ENCODE measurements around the gene ETV3. TPM values are rescaled to one million over a fixed set of nuclear protein-coding genes. Genes with fewer than 3 reads are reported as not detected.
A peak's percentile ranks its signal among the peaks of the same experiment; 100 is the strongest.

Gene ETV3
- total RNA-seq, 1 experiment from 2014 or later: 11.4 TPM

DNA sequence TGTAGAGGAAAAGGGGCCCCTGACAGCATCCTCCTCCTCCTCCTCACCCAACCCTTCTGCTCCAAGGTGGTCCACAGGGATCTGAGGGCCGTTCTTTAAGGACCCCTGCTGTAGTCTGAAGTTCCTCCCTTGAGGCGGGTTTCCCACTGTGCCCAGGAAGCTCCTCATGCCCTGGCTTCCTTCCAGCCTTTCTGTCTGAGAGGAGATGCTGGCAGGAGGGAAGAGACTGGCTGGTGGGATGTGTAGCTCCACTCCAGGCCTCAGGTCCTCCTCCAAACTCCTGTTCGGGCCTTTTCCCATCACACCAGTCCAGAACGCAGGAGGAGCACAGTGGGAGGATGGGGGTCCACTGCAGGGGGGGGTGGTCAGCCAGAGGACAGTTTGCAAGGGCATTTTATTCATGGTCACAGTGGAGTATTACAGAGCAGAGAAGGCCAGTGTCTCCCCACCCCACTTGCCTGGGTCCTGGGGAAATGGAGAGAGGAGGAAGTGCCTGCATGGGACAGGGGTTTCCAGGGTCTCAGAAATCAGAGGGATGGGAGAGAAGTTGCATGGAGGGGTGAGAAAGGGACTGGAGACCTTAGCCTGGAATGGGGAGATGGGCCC lies 46.4 kb downstream of the ETV3 start:
- DNase-seq (ENCODE audit: low read depth): no peak

DNA sequence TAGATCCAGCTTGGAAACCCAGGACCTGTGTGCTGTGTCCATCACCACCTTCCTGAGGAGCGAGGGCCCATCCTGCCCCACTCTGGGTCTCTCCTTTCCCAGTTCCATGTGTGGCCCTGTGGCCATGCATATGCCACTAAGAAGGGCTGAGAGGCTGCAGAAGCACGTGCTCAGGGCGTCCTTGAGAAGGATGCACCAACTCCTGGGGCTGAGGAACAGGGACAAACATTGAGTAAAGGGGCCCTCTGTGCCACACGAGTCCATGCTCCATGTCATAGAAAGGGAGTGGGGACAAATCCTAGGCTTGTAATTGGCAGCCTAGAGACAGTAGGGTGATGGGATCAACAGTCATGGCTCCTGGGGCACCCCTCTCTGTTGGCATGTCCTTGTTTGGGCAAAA lies 47.0 kb downstream of the ETV3 start:
- no peak for DNase-seq (ENCODE audit: low read depth)

DNA sequence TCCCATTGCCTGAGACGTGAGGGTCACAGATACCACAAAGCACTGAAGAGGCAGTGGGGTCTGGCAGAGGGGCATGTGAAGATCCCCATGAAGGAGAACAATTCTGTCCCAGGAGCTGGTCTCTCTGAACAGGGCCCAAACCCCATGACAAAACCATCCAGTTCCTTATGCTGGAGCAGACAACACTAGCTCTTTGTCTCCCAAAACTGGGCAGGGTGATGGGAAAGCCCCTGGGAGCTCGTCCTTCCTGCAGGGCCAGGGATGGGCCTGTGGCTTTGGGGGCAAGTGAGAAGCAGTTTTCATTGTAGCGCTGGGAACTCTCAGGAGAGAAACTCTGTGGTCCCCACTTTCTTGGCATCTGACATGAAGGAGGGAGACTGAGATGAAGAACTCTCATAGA lies 47.4 kb downstream of the ETV3 start:
- no peak for DNase-seq (ENCODE audit: low read depth)

DNA sequence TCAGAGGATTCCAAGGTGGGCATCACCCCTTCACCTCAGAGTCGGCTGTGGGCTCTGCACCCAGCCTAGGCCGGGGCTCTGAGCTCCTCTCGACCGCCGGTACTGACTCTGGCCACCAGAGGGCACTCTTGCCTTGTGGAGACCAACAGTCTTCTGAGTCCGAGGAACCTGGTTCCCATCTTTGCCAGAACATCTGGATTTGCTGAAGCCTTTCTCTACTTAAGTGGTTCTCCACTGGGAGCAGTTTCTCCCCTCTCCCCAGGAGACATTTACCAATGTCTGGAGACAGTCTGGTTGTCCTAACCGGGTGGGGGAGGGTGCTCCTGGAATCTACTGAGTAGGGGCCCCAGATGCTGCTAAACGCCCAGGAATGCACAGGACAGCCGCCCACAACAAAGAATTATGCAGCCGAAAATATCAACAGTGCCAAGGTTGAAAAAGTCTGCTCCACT lies 48.0 kb downstream of the ETV3 start:
- DNase-seq (ENCODE audit: low read depth): peak; percentile 71

DNA sequence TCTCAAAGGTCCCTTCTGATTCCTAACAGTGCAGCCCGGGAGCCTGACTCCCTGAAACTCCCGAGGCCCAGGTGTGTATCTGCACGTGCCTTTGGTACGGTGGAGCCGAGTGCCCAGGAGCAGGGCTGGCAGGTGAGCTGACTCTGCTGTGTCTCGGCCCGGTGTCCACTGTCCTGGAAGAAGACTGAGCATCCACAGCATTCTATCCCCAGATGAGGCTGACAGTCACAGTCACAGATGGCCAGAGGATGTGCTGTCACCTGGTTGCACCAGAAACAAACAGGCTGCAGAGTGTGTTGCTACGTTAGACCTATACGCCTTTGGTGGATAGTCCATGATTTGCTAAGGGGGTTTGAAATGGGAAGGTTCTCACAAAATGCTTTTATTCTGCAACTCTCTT lies 48.4 kb downstream of the ETV3 start:
- no peak for DNase-seq (ENCODE audit: low read depth)

DNA sequence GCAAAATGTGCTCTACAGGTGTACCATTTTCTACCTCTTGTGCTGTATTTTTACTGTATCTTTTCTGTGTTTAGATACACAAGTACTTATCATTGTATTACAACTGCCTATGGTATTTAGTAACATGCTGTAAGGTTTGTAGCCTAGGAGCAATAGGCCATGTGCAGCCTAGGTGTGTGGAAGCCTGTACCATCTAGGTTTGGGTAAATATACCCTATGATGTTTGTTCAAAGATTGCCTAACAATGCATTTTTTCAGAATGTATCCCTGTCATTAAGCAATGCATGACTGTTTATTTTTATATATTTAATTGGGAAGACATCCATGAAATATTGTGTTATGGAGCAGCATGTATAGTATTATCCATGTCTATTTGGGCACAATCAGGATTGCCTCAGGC lies 49.6 kb downstream of the ETV3 start:
- DNase-seq (ENCODE audit: low read depth): no peak

DNA sequence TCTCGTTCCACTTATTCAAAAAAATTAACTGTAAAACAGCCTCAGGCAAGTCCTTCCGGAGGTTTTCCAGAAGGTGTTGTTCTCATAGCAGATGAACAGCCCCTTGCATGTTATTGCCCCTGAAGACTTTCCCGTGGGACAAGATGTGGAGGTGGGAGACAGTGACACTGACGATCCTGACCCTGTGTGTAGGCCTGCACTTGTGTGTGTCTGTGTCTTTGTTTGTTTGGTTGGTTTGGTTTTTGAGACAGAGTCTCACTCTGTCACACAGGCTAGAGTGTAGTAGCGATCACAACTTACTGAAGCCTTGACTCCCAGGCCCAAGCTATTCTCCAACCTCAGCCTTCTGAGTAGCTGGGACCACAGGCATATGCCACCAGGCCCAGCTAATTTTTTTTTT lies 51.2 kb downstream of the ETV3 start:
- no peak for DNase-seq (ENCODE audit: low read depth)

DNA sequence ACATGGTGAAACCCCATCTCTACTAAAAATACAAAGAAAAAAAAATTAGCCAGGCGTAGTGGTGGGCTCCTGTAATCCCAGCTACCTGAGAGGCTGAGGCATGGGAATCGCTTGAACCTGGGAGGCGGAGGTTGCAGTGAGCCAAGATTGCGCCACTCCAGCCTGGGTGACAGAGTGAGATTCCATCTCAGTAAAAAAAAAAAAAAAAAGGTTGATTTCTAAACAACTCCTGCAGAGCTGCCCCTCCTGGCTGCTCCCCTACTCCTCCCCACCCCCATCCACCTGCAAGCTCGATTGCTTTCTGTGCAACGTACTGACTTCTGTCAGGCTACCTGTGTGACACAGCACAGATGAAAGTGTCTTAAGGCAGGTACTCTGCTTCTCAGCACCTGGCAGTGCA lies 51.9 kb downstream of the ETV3 start:
- no peak for DNase-seq (ENCODE audit: low read depth)

DNA sequence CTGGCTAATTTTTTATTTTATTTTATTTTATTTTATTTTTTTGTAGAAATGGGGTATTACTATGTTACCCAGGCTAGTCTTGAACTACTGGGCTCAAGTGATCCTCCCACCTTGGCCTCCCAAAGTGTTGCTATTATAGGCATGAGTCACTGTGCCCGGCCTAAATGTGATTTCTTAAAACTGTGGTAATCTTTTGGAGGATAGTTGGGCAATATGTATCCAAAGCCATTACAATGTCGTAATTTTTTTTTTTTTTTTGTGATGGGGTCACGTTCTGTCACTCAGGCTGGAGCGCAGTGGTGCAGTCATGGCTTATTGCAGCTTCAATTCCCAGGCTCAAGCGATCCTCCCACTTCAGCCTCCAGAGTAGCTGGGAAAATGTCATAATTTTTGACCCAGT lies 52.8 kb downstream of the ETV3 start:
- DNase-seq (ENCODE audit: low read depth): peak; percentile 31

DNA sequence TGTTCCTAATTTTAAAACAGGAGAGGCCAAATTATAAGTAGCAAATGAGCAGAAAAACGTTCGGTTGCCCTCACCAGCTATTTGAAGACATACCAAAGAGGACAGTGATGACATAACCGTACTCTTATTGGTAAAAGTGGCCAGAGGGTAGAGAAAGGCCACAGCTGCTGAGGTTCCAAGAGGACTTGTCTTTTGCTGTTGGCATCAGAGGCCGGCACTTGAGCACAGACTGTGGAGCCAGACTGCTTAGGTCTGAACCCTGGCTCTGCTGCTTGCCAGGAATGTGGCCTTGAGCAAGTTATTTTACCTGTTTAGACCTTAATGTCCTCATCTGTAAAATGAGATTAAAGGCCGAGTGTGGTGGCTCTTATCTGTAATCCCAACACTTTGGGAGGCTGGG lies 53.5 kb downstream of the ETV3 start:
- DNase-seq (ENCODE audit: low read depth): no peak

DNA sequence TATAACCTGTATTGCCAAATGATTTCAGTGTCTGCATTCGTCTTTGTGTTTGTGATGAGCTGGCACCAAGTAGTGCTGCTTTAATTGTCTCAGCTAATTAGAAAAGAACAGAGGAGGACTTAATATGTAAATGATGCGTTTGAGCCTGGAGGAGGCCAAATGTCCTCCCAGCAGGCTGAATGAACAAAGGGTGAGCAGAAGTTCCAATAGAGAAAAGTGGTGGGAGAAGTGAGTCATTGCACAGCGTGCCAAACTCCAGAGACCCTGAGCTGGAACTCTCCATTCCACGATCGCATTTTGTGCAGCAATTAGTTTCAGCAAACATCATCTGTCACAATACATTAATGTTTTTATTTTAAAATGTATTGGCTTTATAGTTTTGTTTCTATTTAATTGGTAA lies 56.5 kb downstream of the ETV3 start:
- no peak for DNase-seq (ENCODE audit: low read depth)

DNA sequence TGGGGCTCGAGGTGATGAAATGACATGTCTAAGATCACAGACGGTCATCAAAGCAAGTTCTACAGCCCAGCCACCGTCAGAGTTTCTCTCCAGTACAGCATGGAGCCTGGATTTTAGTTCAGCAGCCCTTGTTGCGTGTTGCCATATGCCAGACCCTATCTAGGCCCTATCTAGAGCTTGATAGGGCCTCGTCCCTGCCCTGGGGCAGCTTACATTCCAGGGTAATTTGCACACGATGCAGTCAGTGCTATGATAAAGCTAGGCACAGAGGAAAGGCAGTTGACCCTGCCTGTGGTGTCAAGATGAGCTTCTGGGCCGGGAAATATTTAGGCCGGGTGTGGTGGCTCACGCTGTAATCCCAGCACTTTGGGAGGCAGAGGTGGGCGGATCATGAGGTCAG lies 57.5 kb downstream of the ETV3 start:
- DNase-seq (ENCODE audit: low read depth): no peak

DNA sequence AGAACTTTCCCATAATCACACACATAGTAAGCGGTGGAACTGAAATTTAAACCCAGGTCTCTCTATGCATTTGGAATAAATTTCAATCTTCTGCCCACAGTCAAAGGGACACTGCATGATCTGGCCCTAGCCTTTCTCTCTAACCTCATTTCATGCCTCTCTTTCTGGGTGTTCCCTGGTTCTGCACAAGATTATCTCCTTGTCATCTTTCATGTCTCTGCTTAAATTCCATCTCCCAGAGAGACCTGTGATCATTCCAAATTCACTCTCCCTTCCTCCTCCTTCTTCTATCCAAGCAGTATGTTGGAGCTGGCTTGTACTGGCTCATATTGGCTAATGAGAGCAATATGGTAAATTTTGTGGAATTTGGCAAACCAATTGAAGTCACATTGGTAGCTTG lies 60.8 kb downstream of the ETV3 start:
- no peak for DNase-seq (ENCODE audit: low read depth)

DNA sequence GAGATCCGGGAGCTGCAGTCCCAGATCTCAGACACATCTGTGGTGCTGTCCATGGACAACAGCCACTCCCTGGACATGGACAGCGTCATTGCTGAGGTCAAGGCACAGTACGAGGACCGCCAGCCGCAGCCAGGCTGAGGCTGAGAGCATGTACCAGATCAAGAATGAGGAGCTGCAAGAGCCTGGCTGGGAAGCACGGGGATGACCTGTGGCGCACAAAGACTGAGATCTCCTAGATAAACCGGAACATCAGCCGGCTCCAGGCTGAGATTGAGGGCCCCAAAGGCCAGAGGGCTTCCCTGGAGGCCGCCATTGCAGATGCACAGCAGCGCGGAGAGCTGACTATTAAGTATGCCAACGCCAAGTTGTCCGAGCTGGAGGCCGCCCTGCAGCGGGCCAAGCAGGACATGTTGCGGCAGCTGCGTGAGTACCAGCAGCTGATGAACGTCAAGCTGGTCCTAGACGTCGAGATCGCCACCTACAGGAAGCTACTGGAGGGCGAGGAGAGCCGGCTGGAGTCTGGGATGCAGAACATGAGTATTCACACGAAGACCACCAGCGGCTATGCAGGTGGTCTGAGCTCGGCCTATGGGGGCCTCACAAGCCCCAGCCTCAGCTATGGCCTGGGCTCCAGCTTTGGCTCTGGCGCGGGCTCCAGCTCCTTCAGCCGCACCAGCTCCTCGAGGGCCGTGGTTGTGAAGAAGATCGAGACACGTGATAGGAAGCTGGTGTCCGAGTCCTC lies 64.1 kb downstream of the ETV3 start:
- DNase-seq (ENCODE audit: low read depth): peak; percentile 80

Other genes with a start within 250 kb of the ETV3 start
- 0.19 and 0.23 TPM in 2 replicates for gene PEAR1, start 244.7 kb downstream of the ETV3 start, total RNA-seq (2014; rRNA removed)
- gene LRRC71, start 217.8 kb downstream of the ETV3 start, total RNA-seq (2014; rRNA removed): not detected in 2 replicates
- 22.4 and 25.1 TPM in 2 replicates for gene ARHGEF11, start 92.7 kb downstream of the ETV3 start, total RNA-seq (2014; rRNA removed)
- gene ETV3L, start 38.6 kb downstream of the ETV3 start, total RNA-seq (2014; rRNA removed): not detected in 2 replicates